ENCODE measurements around the gene ITLN2. TPM values are rescaled to one million over a fixed set of nuclear protein-coding genes. Genes with fewer than 3 reads are reported as not detected.
"Not testable (repeated sequence)": the region's sequence is repeated elsewhere in the genome, so short reads cannot be mapped to it uniquely, and the experiment has no call there.

The ITLN2 gene
- total RNA-seq, 2 donors from 2014 or later: not detected

DNA sequence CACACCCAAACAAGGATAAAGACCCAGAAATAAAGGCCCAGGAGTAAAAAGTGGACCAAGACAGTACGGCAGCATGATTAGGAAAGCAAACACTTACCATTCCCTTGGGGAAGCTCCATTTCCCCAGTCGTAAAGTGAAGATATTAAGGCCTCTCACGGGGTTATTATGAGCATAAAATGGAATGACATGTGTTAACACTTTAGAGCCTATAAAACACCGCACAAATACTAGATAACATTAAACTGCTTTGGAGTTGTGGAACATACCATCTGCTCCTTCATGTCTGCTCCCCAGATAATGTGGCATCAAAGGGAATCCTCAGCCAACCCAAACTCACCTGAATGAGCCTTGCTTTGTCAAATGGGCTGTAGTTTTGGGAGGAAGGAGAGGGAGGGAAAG lies 8.9 kb upstream of the ITLN2 start:
- DNase-seq (no peak), ATAC-seq (peak; percentile 64)
- intact Hi-C loops (cut with DNase I, micrococcal nuclease): no loop called here

DNA sequence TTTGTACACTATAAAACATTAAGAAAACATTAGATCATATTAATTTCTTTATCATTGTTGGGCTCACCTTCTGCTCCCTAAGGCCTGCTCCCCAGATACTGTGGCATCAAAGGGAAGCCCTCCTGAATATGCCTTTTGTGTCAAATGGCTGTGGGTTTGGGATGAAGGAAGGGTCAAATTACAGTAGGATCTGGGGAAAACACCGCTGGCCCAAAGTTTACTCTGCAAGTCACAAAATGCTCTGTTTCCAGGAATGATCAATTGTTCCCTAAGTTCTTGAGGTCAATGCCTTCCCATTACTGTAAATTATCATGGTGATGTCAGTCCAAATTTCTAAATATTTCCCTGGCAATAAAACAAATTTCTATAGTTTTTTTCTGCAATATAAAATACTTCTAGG lies 6.8 kb upstream of the ITLN2 start:
- DNase-seq (no peak), ATAC-seq (no peak)

DNA sequence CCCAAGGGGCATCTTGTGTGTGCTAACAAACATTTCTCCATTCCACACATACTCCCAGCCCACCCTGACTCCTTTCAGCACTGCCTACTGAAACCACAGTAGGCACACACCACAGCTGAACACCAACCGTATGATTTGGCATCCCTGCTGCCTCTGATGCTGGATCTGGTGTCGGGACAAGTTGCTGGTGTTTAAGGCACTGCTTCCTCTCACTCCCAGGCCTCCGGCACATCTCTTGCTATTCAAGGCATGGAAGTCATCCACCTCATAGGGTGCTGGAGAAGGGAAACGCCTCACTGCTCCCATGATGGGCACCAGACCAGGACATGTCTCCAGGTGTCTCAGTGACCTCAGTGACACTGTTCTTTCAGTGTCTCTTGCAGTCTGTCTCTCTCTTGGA lies 2.4 kb upstream of the ITLN2 start:
- no peak for ATAC-seq
- DNase-seq: no peak
- intact Hi-C loops (cut with DNase I, micrococcal nuclease): loop anchor here in 1 of 2 donors (10.0 kb wide), 1 partner anchor 232 kb away; no protein-coding TSS in a partner anchor

More for the DNA sequence above, 6.8 kb upstream of the ITLN2 start:
- intact Hi-C loops (cut with DNase I, micrococcal nuclease): no loop called here

DNA sequence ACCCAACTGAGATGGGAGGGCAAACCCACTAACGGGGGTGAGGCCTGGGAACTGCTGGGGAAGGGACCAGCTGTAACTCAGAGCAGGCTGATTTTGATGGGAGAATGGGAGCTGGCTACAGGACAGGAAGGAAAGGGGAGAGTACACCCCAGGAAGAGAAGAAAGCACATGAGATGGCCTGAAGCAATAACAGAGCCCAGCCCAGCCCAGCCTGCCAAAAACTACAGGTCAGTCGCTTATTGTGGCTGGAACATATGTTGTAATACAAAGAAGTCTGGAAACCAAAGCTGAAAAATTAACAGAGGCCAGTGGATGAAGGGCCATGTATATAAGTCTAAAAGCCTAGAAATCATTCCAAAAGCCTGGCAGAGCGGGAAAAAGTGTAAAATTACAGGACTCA lies 1.6 kb downstream of the ITLN2 start:
- DNase-seq (no peak), ATAC-seq (no peak)
- intact Hi-C loops (cut with DNase I, micrococcal nuclease): loop anchor here in 1 of 2 donors (5.0 to 10.0 kb wide), 2 partner anchors 121 to 228 kb away; no protein-coding TSS in a partner anchor

DNA sequence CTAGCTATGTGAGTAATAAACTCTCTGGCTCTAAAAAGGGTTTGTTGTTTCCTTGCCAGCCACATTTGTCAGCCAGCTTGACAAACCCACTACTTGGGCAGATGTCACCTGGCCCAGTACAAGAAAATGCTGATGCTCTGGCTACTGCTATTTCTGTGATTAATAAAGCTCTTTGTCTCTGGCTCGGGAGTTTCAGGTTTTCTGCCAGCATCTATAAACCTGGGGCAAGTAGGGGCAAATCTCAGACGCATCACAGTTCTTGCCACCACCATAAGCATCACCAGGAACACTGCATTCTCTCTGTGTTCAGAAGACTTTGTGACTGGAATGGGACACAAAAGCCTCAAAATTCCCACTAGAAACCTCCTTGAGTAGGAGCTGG lies 2.5 kb downstream of the ITLN2 start:
- DNase-seq: no peak
- no peak for ATAC-seq
- intact Hi-C loops (cut with DNase I, micrococcal nuclease): loop anchor here in 1 of 2 donors (5.0 to 10.0 kb wide), 2 partner anchors 120 to 227 kb away; no protein-coding TSS in a partner anchor

DNA sequence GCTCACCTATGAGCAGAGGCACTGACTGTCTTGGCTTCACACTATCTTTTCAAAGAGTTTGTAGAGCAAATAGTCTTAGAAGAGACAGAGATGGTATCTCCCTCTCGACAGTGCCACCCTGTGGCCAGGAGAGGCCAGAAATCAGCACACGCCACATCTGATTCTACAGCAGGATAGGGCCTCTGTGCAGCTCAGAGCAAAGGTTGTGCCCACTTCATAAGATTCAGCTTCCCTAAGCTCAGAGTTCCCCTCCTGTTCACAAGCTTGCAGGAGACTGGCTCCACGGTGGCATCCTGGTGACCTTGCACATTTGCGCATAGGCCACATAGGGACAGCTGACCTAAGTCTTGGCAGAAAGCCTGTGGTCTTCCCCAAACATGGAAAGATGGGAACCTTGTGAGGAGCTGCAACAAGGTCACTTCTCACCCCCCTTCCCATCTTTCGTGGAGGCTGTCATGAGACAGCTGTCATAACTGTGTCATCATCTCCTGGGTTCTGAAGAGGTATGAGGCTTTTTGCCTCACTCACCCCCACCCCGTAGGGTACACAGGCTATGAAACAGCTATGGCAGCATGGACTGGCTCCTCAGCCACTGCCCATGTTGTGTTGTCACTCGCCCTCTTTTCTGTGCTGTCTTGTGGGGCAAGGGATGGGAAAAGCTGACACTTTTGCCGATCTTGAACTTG lies 3.0 kb downstream of the ITLN2 start:
- intact Hi-C loops (cut with DNase I, micrococcal nuclease): loop anchor here in 1 of 2 donors (5.0 to 10.0 kb wide), 2 partner anchors 119 to 227 kb away; no protein-coding TSS in a partner anchor
- DNase-seq: peak; percentile 39 to 87
- ATAC-seq: peak; percentile 85

DNA sequence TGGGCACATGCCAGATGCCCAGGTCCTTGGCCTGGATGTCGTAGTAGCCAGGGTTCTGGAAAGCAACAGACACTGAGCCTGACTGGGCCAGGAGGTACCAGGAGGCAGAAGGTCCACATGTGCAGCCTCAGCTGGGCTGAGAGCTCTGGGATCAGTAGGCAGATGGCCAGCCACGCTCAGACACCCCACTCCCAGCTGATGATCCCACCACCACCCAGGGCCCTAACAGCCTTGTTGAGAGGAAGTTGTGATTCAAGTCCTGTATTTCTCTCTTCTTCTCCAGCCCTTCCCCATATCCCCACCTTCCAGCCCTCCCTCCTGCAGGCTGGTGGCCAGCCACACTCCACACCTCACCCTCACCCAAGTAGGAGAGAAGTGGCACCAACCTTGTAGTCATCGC lies 4.0 kb downstream of the ITLN2 start:
- intact Hi-C loops (cut with DNase I, micrococcal nuclease): loop anchor here in 1 of 2 donors (5.0 to 10.0 kb wide), 2 partner anchors 118 to 226 kb away; no protein-coding TSS in a partner anchor
- no peak for DNase-seq
- no peak for ATAC-seq

DNA sequence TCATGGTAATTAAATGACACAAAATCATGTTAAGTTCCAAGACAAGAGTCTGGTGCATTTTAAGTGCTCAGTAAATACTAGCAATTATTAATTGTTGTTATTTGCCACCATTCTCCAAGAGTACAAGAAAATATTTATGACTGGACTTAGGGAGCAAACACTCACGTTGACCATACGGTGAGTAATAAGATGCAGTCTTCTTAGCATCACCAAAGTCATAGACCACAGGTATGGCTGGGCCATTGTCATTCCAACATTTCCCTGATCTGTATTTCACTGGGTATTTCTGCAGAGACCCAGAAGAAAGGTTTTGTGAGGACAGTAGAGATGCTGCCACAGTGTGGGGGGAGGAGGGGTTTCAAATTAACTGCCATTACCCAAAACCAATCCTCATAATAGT lies 4.7 kb downstream of the ITLN2 start:
- intact Hi-C loops (cut with DNase I, micrococcal nuclease): loop anchor here in 1 of 2 donors (5.0 to 10.0 kb wide), 2 partner anchors 118 to 225 kb away; no protein-coding TSS in a partner anchor
- ATAC-seq (no peak), DNase-seq (no peak)

DNA sequence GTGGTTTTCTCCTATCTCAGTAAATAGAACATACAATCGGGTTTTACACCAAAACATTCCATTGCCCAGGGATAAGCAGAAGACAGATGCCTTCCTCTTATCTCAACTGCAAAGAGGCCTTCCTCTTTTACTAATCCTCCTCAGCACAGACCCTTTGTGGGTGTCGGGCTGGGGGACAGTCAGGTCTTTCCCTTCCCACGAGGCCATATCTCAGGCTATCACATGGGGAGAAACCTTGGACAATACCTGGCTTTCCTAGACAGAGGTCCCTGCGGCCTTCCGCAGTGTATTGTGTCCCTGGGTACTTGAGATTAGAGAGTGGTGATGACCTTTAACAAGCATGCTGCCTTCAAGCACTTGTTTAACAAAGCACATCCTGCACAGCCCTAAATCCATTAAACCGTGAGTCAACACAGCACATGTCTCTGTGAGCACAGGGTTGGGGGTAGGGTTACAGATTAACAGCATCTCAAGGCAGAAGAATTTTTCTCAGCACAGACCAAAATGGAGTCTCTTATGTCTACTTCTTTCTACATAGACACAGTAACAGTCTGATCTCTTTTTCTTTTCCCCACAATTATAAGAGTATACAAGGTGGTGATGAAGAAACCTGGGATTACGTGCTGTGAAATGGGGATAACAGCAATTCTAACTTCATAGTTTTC lies 5.3 kb downstream of the ITLN2 start:
- DNase-seq; intact Hi-C loops (cut with DNase I, micrococcal nuclease); ATAC-seq: not testable (repeated sequence)

DNA sequence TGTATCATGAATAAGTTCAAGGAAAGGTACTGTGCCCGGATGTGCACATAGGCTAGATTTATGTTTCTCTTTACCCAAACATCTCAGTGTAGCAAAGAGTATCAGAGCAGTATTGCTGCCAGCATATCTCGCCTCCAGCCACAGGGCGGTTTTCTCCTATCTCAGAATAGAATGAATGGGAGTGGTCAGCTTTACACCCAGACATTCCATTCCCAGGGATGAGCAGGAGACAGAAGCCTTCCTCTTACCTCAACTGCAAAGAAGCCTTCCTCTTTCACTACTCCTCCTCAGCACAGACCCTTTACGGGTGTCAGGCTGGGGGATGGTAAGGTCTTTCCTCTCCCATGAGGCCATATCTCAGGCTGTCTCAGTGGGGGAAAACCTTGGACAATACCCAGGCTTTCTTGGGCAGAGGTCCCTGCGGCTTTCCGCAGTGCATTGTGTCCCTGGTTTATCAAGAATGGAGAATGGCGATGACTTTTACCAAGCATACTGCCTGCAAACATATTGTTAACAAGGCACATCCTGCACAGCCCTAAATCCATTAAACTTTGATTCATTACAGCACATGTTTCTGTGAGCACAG lies 7.3 kb downstream of the ITLN2 start:
- DNase-seq; ATAC-seq; intact Hi-C loops (cut with DNase I, micrococcal nuclease): not testable (repeated sequence)

DNA sequence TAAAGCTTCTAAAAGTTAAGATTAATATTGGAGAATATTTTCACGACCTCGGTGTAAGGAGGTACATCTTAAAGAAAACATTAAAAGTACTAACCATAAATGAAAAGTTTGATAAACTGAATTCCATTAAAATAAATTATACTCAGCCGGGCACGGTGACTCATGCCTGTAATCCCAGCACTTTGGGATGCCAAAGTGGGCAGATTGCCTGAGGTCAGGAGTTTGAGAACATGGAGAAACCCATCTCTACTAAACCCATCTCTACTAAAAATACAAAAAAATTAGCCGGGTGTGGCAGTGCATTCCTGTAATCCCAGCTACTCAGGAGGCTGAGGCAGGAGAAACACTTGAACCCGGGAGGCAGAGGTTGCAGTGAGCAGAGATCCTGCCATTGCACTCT lies 8.7 kb downstream of the ITLN2 start:
- not testable (repeated sequence) for ATAC-seq, DNase-seq

DNA sequence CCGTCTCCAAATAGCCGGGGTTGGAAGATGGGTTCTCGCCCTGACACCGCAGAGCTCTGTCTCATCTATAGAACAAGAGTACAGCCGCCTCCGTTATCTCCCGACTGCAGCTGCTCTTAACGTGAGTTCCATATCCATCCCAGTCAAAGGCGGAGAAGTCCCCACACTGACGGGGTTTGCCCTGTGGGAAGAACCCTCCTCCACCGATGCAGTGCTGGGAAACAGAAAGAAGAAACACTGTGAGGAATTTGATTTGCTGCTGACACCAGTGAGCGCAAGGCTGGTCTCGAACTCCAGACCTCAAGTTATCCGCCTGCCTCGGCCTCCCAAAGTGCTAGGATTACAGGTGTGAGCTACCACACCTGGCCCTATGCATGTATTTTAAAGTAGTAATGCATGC lies 9.5 kb downstream of the ITLN2 start:
- ATAC-seq (no peak), DNase-seq (no peak)
- intact Hi-C loops (cut with DNase I, micrococcal nuclease): no loop called here

More for the DNA sequence above, 8.7 kb downstream of the ITLN2 start:
- intact Hi-C loops (cut with DNase I, micrococcal nuclease): not testable (repeated sequence)

DNA sequence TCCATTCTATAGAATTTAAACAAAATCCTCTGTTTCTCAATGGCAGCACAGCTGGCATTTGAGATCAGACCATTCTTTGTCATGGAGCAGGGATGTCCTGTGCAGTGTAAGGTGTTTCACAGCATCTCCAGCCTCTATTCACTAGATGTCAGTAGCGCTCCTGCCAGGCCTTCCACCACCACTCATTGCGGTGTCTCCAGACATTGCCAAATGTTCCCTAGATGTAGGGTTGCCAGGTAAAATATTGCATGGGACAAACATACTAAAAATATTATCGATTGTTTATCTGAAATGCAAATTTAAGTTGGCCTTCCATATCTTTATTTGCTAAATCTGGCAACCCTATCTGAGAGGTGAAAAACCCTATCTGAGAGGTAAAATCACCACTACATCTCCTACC lies 11.7 kb downstream of the ITLN2 start:
- ATAC-seq (peak; percentile 72), DNase-seq (no peak)
- intact Hi-C loops (cut with DNase I, micrococcal nuclease): no loop called here

DNA sequence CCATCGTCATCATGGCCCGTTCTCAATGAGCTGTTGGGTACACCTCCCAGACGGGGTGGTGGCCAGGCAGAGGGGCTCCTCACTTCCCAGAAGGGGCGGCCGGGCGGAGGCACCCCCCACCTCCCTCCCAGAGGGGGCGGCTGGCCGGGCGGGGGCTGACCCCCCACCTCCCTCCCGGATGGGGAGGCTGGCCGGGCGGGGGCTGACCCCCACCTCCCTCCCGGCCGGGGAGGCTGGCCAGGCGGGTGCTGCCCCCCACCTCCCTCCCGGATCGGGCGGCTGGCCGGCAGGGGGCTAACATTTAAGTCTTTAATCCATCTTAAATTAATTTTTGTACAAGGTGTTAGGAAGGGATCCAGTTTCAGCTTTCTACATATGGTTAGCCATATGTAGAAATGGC lies 17.9 kb downstream of the ITLN2 start:
- ATAC-seq; DNase-seq; intact Hi-C loops (cut with DNase I, micrococcal nuclease): not testable (repeated sequence)

DNA sequence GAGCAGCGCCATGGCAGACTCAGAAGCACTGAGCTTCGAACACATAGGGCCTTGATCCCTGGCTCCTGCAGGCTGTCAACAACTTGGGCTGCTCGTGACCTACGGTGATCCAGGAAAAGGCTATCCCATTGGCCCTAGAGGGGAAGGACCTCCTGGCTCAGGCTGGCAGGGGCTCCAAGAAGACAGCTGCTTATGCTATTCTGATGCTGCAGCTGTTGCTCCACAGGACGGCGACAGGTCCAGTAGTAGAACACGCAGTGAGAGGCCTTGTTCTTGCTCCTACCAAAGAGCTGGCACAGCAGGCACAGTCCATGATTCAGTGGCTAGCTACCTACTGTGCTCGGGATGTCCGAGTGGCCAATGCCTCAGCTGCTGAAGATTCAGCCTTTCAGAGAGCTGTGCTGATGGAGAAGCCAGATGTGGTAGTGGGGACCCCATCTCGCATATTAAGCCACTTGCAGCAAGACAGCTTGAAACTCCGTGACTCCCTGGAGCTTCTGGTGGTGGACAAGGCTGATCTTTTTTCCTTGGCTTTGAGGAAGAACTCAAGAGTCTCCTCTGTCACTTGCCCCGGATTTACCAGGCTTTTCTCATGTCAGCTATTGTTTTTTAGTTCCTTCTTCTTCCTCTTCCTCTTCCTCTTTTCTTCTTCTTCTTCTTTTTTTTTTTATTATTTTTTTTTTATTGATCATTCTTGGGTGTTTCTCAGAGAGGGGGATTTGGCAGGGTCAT lies 18.9 kb downstream of the ITLN2 start:
- ATAC-seq (no peak), DNase-seq (no peak)
- intact Hi-C loops (cut with DNase I, micrococcal nuclease): no loop called here

DNA sequence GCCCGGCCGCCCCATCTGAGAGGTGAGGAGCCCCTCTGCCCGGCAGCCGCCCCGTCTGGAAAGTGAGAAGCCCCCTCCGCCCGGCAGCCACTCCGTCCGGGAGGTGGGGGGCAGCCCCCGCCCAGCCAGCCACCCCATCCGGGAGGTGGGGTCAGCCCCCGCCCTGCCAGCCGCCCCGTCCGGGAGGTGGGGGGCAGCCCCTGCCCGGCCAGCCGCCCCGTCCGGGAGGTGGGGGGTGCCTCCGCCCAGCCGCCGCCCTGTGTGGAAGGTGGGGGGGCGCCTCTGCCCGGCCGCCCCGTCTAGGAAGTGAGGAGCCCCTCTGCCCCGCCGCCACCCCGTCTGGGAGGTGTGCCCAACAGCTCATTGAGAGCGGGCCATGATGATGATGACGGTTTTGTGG lies 21.3 kb downstream of the ITLN2 start:
- intact Hi-C loops (cut with DNase I, micrococcal nuclease); DNase-seq; ATAC-seq: not testable (repeated sequence)

DNA sequence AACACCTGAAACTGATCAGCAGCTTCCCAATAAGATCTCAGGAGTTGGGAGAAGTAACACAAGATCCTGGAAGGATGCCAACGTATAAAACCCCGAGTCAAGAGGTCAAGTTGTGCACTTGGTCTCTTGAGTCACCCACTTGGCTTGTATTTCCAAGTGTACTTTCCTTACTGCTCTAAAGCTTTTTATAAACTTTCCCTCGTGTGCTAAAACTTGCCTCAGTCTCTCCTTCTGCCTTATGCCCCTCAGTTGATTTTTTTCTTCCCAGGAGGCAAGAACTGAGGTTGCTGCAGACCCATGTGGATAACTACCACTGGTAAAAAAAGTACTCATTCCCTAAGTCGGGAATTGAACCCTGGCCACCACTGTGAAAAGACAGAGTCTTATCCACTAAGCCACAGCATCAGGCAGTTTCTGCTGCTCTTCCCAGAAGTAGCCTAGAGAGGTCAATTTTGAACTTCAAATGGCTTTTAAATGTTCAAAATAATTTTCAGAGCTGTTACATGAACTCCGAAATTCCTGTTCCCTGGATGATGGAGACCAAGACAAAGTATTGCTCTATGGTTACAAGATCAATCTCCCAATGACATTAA lies 28.9 kb downstream of the ITLN2 start:
- ATAC-seq: no peak
- intact Hi-C loops (cut with DNase I, micrococcal nuclease): no loop called here
- no peak for DNase-seq

DNA sequence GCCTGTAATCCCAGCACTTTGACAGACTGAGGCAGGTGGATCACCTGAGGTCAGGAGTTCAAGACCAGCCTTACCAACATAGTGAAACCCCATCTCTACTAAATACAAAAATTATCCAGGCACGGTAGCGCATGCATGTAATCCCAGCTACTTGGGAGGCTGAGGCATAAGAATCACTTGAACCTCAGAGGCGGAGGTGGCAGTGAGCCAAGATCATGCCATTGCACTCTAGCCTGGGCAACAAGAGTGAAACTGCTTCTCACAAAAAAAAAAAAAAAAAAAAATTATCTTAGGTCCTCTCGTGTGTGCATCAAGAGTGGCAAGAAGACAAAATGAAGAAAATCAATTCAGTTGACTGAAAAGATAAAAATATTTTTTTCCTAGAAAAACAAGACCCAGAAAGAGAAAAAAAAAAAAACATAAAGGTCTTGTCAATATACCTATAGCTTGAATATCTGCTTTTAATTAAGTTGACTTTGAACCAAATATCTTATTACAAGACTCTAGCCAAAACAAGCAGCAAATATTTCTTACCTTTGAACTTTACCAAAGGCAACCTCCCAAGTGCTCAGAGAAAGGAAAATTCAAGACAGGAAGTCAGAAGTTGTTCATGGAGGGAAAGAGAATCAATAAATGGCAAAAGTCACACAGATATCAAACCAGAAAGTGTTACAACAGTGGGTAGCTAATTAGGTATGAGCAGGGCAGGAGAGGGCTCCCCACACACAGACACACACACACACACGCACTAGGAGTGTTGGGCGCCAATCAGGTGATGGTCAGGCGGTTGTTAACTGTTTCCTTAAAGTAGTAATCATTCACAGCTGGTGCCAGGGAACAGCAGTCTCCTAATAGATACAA lies 29.6 kb downstream of the ITLN2 start:
- intact Hi-C loops (cut with DNase I, micrococcal nuclease): no loop called here
- DNase-seq (no peak), ATAC-seq (no peak)
